HepG2 (cell line): Measurements from ENCODE around the gene SMYD2. TPM values are rescaled to one million over a fixed set of nuclear protein-coding genes. Genes with fewer than 3 reads are reported as not detected.

Experiments
- ARNT2 ChIP-seq: sonication (generic); formaldehyde crosslinking; IDR thresholded peaks from 2 replicates; pipeline ENCODE4 v1.8.0; 2022; ENCODE audit warnings: mild to moderate bottlenecking, low read depth, missing genetic modification reagents, moderate library complexity
- CC2D1A ChIP-seq: sonication (generic); formaldehyde crosslinking; IDR thresholded peaks from 2 replicates; pipeline ENCODE4 v1.8.1; 2023; ENCODE audit warnings: mild to moderate bottlenecking, missing genetic modification reagents
- ELF4 ChIP-seq: sonication (generic); formaldehyde crosslinking; IDR thresholded peaks from 2 replicates; pipeline ENCODE4 v1.5.0; 2020; ENCODE audit warnings: missing genetic modification reagents, mild to moderate bottlenecking, moderate library complexity, borderline replicate concordance
- MXI1 ChIP-seq: IDR thresholded peaks from 3 replicates; pipeline ENCODE4 v1.6.1; 2012; ENCODE audit warnings: low read depth, low read length, inconsistent platforms, borderline replicate concordance
- POLR2AphosphoS5 ChIP-seq: IDR thresholded peaks from 2 replicates; pipeline ENCODE4 v1.6.1; 2012; ENCODE audit warnings: low read depth, low read length
- ZKSCAN5 ChIP-seq: sonication (generic); formaldehyde crosslinking; IDR thresholded peaks from 2 replicates; pipeline ENCODE4 v1.5.1; 2020; ENCODE audit warnings: mild to moderate bottlenecking, missing genetic modification reagents
- ZNF432 ChIP-seq: sonication (generic); formaldehyde crosslinking; IDR thresholded peaks from 2 replicates; pipeline ENCODE4 v1.5.0; 2020; ENCODE audit warnings: missing genetic modification reagents, mild to moderate bottlenecking, borderline replicate concordance
- ZNF501 ChIP-seq: sonication (generic); formaldehyde crosslinking; IDR thresholded peaks from 2 replicates; pipeline ENCODE4 v1.5.1; 2020; ENCODE audit warnings: mild to moderate bottlenecking, moderate library complexity, missing genetic modification reagents
- ZNF703 ChIP-seq: sonication (generic); formaldehyde crosslinking; IDR thresholded peaks from 2 replicates; pipeline ENCODE4 v1.5.1; 2020; ENCODE audit warnings: missing genetic modification reagents, mild to moderate bottlenecking, moderate library complexity, borderline replicate concordance
- polyA plus RNA-seq, 8 experiments: library from polyadenylated mRNA; depleted of rRNA in 3 of 8; stranded (reverse) in 7 of 8; unstranded in 1 of 8; fragments of >200 nt; fragmentation: Illumina TruSeq in 4 of 8; extraction: Trizol in 4 of 8; gene quantifications; 2 replicates each; pipeline versions ENCODE4 v1.2.1 to v1.2.3, GENCODE V29; 2011 to 2016; ENCODE audit warnings: low read depth in 4 of 8, missing spikeins in 1 of 8, mixed read lengths in 1 of 8; ENCODE audit not compliant: insufficient read depth in 1 of 8
- total RNA-seq, 5 experiments: library from RNA; depleted of rRNA; stranded (reverse); fragments of >200 nt; fragmentation: Illumina TruSeq; extraction: Trizol; gene quantifications; 2 replicates each; pipeline ENCODE4 v1.2.3, GENCODE V29; 2016; ENCODE audit warnings: low read depth in 1 of 5
- TF ChIP-seq, protein P1 (sequence below): IDR thresholded peaks from 2 replicates; pipeline ENCODE4 v1.6.1; 2012; ENCODE audit warnings: low read depth, low read length, improper control_type of control experiment
- TF ChIP-seq, protein P2 (sequence below): sonication (generic); formaldehyde crosslinking; IDR thresholded peaks from 2 replicates; pipeline ENCODE4 v1.8.1; 2022; ENCODE audit warnings: low read depth, mild to moderate bottlenecking, missing genetic modification reagents
- TF ChIP-seq, protein P3 (sequence below): sonication (generic); formaldehyde crosslinking; IDR thresholded peaks from 2 replicates; pipeline ENCODE4 v1.9.0; 2021; ENCODE audit warnings: missing genetic modification reagents, borderline replicate concordance
- TF ChIP-seq, protein P4 (sequence below): sonication (generic); formaldehyde crosslinking; conservative IDR thresholded peaks from 2 replicates; pipeline ENCODE4 v1.4.0; 2020; ENCODE audit warnings: missing genetic modification reagents
- TF ChIP-seq, protein P5 (sequence below): sonication (generic); formaldehyde crosslinking; IDR thresholded peaks from 2 replicates; pipeline ENCODE4 v1.8.0; 2022; ENCODE audit warnings: missing genetic modification reagents, low read depth, mild to moderate bottlenecking, borderline replicate concordance

The SMYD2 gene
- total and polyA plus RNA-seq, 2 of the 13 experiments (the other 11 are each of a cell fraction or from before 2014, with no cell fraction given), result 72.7 to 139 TPM

DNA sequence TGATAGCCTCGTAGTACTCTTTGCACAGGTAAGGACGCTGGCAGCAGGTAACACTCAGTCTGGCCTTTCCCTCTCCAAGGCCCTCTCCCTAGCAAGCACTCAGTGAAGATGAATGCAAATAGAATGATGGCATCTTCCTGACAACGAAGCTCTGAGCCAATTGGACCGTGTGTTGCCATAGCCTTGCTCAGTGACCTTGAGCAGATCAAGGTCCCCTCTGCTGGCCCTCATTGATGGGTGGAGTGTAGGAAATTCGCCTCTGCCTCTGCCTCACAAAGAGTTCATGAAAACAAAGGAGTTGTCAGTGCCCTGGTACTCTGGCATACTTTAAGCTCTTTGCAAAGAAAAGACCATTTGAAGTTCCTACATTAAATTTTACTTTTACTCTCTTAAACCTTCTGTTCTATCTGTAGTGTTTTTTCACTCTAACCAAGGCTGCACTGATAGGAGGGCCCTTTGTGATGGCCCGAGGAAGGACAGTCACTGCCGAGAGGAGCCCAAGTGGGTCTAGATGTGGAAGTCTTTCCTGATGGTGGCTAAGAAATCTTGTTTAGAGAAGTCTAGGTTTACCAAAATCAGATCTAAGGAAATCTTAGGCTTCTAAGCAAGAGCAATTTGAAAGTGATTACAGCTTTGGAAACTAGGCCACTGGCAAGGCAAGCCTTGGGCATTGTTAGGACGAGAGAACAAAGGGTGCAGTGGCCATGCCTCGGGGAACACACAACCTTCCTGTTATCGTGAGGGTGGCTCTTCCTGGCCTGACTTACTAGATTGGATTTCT is 38.2 kb downstream of the SMYD2 start (continued):
- TF ChIP-seq, protein P1, sequence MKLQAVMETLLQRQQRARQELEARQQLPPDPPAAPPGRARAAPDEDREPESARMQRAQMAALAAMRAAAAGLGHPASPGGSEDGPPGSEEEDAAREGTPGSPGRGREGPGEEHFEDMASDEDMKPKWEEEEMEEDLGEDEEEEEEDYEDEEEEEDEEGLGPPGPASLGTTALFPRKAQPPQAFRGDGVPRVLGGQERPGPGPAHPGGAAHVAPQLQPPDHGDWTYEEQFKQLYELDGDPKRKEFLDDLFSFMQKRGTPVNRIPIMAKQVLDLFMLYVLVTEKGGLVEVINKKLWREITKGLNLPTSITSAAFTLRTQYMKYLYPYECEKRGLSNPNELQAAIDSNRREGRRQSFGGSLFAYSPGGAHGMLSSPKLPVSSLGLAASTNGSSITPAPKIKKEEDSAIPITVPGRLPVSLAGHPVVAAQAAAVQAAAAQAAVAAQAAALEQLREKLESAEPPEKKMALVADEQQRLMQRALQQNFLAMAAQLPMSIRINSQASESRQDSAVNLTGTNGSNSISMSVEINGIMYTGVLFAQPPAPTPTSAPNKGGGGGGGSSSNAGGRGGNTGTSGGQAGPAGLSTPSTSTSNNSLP, result peak; percentile 30; the same call in 1 of the 2 replicates
- no peak for TF ChIP-seq ZNF432 (CRISPR knock-in tag)
- TF ChIP-seq, protein P2, sequence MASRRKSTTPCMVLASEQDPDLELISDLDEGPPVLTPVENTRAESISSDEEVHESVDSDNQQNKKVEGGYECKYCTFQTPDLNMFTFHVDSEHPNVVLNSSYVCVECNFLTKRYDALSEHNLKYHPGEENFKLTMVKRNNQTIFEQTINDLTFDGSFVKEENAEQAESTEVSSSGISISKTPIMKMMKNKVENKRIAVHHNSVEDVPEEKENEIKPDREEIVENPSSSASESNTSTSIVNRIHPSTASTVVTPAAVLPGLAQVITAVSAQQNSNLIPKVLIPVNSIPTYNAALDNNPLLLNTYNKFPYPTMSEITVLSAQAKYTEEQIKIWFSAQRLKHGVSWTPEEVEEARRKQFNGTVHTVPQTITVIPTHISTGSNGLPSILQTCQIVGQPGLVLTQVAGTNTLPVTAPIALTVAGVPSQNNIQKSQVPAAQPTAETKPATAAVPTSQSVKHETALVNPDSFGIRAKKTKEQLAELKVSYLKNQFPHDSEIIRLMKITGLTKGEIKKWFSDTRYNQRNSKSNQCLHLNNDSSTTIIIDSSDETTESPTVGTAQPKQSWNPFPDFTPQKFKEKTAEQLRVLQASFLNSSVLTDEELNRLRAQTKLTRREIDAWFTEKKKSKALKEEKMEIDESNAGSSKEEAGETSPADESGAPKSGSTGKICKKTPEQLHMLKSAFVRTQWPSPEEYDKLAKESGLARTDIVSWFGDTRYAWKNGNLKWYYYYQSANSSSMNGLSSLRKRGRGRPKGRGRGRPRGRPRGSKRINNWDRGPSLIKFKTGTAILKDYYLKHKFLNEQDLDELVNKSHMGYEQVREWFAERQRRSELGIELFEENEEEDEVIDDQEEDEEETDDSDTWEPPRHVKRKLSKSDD, result no peak
- no peak for TF ChIP-seq ZNF703 (CRISPR knock-in tag)
- TF ChIP-seq, protein P3, sequence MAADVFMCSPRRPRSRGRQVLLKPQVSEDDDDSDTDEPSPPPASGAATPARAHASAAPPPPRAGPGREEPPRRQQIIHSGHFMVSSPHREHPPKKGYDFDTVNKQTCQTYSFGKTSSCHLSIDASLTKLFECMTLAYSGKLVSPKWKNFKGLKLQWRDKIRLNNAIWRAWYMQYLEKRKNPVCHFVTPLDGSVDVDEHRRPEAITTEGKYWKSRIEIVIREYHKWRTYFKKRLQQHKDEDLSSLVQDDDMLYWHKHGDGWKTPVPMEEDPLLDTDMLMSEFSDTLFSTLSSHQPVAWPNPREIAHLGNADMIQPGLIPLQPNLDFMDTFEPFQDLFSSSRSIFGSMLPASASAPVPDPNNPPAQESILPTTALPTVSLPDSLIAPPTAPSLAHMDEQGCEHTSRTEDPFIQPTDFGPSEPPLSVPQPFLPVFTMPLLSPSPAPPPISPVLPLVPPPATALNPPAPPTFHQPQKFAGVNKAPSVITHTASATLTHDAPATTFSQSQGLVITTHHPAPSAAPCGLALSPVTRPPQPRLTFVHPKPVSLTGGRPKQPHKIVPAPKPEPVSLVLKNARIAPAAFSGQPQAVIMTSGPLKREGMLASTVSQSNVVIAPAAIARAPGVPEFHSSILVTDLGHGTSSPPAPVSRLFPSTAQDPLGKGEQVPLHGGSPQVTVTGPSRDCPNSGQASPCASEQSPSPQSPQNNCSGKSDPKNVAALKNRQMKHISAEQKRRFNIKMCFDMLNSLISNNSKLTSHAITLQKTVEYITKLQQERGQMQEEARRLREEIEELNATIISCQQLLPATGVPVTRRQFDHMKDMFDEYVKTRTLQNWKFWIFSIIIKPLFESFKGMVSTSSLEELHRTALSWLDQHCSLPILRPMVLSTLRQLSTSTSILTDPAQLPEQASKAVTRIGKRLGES (CRISPR knock-in tag), result no peak
- TF ChIP-seq ZNF501 (CRISPR knock-in tag), result no peak
- no peak for TF ChIP-seq ZKSCAN5 (CRISPR knock-in tag)
- TF ChIP-seq, protein P4, sequence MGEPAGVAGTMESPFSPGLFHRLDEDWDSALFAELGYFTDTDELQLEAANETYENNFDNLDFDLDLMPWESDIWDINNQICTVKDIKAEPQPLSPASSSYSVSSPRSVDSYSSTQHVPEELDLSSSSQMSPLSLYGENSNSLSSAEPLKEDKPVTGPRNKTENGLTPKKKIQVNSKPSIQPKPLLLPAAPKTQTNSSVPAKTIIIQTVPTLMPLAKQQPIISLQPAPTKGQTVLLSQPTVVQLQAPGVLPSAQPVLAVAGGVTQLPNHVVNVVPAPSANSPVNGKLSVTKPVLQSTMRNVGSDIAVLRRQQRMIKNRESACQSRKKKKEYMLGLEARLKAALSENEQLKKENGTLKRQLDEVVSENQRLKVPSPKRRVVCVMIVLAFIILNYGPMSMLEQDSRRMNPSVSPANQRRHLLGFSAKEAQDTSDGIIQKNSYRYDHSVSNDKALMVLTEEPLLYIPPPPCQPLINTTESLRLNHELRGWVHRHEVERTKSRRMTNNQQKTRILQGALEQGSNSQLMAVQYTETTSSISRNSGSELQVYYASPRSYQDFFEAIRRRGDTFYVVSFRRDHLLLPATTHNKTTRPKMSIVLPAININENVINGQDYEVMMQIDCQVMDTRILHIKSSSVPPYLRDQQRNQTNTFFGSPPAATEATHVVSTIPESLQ (CRISPR knock-in tag), result no peak
- TF ChIP-seq, protein P5, sequence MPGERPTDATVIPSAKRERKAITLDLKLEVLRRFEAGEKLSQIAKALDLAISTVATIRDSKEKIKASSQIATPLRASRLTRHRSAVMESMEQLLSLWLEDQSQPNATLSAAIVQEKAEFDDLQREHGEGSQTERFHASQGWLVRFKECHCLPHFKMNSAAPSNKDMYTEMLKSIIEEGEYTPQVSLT (CRISPR knock-in tag), result no peak
- no peak for TF ChIP-seq ELF4 (CRISPR knock-in tag)
- TF ChIP-seq POLR2AphosphoS5, result 0 out of 2 replicates have a peak, but pooled peaks have one; percentile 17
- no peak; the same call in 2 of the 3 replicates for TF ChIP-seq MXI1
- TF ChIP-seq ARNT2 (CRISPR knock-in tag), result no peak
- no peak for TF ChIP-seq CC2D1A
